Right atrium auricular region (tissue), 2 donors: ENCODE measurements around the gene RBAK. TPM values are rescaled to one million over a fixed set of nuclear protein-coding genes. Genes with fewer than 3 reads are reported as not detected.
"Not testable (repeated sequence)": the region's sequence is repeated elsewhere in the genome, so short reads cannot be mapped to it uniquely, and the experiment has no call there.

ENCODE experiments used
- DNase-seq: peaks from one replicate; pipeline ENCODE4 v3.0.0-alpha.2; 2019; ENCODE audit warnings: low spot score
- H3K27ac ChIP-seq, 2 donors: fragments of 200-600 bp; sonication (generic); 1 replicate in 1 of 2; 2 replicates in 1 of 2; pipeline ENCODE4 v1.5.1; 2016 to 2019
- H3K27me3 ChIP-seq, 2 donors: fragments of 200-600 bp; sonication (generic); one replicate each; pipeline versions ENCODE4 v1.5.1 to v1.6.0; 2017 to 2019
- H3K36me3 ChIP-seq: fragments of 200-600 bp; sonication (generic); one replicate; pipeline ENCODE4 v1.5.1; 2016
- H3K4me1 ChIP-seq, 2 donors: fragments of 200-600 bp; sonication (generic); one replicate each; pipeline versions ENCODE4 v1.5.1 to v1.6.0; 2017 to 2019
- H3K4me3 ChIP-seq, 2 donors: fragments of 200-600 bp; sonication (generic); 1 replicate in 1 of 2; 2 replicates in 1 of 2; pipeline ENCODE4 v1.5.1; 2017 to 2019; ENCODE audit warnings: mild to moderate bottlenecking in 1 of 2, moderate library complexity in 1 of 2
- H3K9me3 ChIP-seq, 2 donors: fragments of 200-600 bp; sonication (generic); one replicate each; pipeline ENCODE4 v1.5.1; 2019
- CTCF ChIP-seq, 2 donors: fragments of 200-600 bp; sonication (generic); IDR thresholded peaks; one replicate each; pipeline ENCODE4 v1.5.1; 2019; ENCODE audit warnings: antibody characterized with exemption in 2 of 2
- total RNA-seq, 2 donors: library from RNA; depleted of rRNA; stranded (reverse); fragments of >200 nt; gene quantifications; one replicate each; pipeline ENCODE4 v1.1.0, GENCODE V29; 2016

The RBAK gene
- total RNA-seq, 2 donors from 2014 or later: 6.1 to 6.9 TPM

GRCh38 chr7:5033186-5033585 lies 12.5 kb upstream of the RBAK start:
- not testable (repeated sequence) for H3K4me3 ChIP-seq, DNase-seq, H3K27me3 ChIP-seq, H3K36me3 ChIP-seq, H3K4me1 ChIP-seq, H3K9me3 ChIP-seq, H3K27ac ChIP-seq

- TF ChIP-seq CTCF (IDR thresholded peaks at IDR 0.05): no peak
- H3K4me3 ChIP-seq: no peak overlapping the region
- no peaks in the 10 kb centered on the region for H3K36me3 ChIP-seq
- DNase-seq: no peak
- no peaks in the 10 kb centered on the region for H3K9me3 ChIP-seq
- H3K27ac ChIP-seq: no peak overlapping the region
- H3K4me1 ChIP-seq: no peaks in the 10 kb centered on the region
- no peaks in the 10 kb centered on the region for H3K27me3 ChIP-seq
Measured at GRCh38 chr7:5035276-5035675, 10.4 kb upstream of the RBAK start.

- H3K27ac ChIP-seq: no peak overlapping the region
Measured at GRCh38 chr7:5036446-5036845, 9.2 kb upstream of the RBAK start.

GRCh38 chr7:5041047-5041446 lies 4.6 kb upstream of the RBAK start:
- H3K9me3 ChIP-seq: no peaks in the 10 kb centered on the region
- H3K4me1 ChIP-seq: no peaks in the 10 kb centered on the region
- DNase-seq: no peak
- H3K27ac ChIP-seq: no peak overlapping the region
- H3K27me3 ChIP-seq: no peaks in the 10 kb centered on the region
- no peak overlapping the region for H3K4me3 ChIP-seq
- TF ChIP-seq CTCF (IDR thresholded peaks at IDR 0.05): no peak
- no peaks in the 10 kb centered on the region for H3K36me3 ChIP-seq

More at GRCh38 chr7:5036446-5036845, 9.2 kb upstream of the RBAK start:
- H3K9me3 ChIP-seq: no peaks in the 10 kb centered on the region
- no peaks in the 10 kb centered on the region for H3K36me3 ChIP-seq
- no peaks in the 10 kb centered on the region for H3K27me3 ChIP-seq
- no peaks in the 10 kb centered on the region for H3K4me1 ChIP-seq
- DNase-seq: no peak
- TF ChIP-seq CTCF (IDR thresholded peaks at IDR 0.05): no peak
- no peak overlapping the region for H3K4me3 ChIP-seq

- DNase-seq: no peak
- Histone ChIP-seq H3K27ac (no peak overlapping the region), H3K36me3 (peaks cover 6% of the 10 kb centered on the region), H3K4me1 (peaks cover 0 to 5% of the 10 kb centered on the region in 2 donors), H3K27me3 (no peaks in the 10 kb centered on the region), H3K9me3 (no peaks in the 10 kb centered on the region), H3K4me3 (no peak overlapping the region)
- TF ChIP-seq CTCF (IDR thresholded peaks at IDR 0.05): no peak
Measured at GRCh38 chr7:5043661-5044060, 2.0 kb upstream of the RBAK start.

GRCh38 chr7:5046397-5046732 lies 705 bp downstream of the RBAK start:
- H3K27ac ChIP-seq: peak overlapping the region; percentile 90
- H3K4me1 ChIP-seq, H3K27me3 ChIP-seq, DNase-seq, H3K9me3 ChIP-seq: not testable (repeated sequence)
- H3K36me3 ChIP-seq: peaks cover 23% of the 10 kb centered on the region
- H3K4me3 ChIP-seq: peak overlapping the region; percentile 91 to 95

- H3K9me3 ChIP-seq, H3K27me3 ChIP-seq, DNase-seq, H3K4me1 ChIP-seq, H3K4me3 ChIP-seq, H3K27ac ChIP-seq: not testable (repeated sequence)
- peaks cover 29% of the 10 kb centered on the region for H3K36me3 ChIP-seq
Measured at GRCh38 chr7:5047127-5047526, 1.5 kb downstream of the RBAK start.
